ENCODE data around the gene GALNT17. TPM values are rescaled to one million over a fixed set of nuclear protein-coding genes. Genes with fewer than 3 reads are reported as not detected.

Gene GALNT17
- total RNA-seq, 1 donor from 2014 or later: 95.3 TPM

DNA sequence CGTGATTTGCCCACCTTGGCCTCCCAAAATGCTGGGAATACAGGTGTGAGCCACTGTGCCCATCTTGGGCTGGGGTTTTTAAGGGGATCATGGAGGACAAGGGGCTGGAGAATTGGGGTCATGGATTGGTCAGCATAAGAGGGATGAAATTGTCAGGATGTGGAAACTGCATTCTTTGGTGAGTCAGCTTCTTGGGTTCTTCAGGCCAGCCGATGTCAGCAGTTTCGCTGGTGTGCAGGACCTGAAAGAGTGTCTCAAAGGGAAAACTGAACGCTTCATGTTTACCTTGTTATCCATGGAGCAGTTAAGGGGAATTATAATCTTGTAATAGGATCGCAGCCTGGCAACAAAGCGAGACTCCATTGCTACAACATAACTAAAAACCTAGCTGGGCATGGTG is 13.0 kb downstream of the GALNT17 start:
- H3K27me3 ChIP-seq (ENCODE audit: low read depth): no peaks in the 10 kb centered on the region
- DNase-seq: no peak

DNA sequence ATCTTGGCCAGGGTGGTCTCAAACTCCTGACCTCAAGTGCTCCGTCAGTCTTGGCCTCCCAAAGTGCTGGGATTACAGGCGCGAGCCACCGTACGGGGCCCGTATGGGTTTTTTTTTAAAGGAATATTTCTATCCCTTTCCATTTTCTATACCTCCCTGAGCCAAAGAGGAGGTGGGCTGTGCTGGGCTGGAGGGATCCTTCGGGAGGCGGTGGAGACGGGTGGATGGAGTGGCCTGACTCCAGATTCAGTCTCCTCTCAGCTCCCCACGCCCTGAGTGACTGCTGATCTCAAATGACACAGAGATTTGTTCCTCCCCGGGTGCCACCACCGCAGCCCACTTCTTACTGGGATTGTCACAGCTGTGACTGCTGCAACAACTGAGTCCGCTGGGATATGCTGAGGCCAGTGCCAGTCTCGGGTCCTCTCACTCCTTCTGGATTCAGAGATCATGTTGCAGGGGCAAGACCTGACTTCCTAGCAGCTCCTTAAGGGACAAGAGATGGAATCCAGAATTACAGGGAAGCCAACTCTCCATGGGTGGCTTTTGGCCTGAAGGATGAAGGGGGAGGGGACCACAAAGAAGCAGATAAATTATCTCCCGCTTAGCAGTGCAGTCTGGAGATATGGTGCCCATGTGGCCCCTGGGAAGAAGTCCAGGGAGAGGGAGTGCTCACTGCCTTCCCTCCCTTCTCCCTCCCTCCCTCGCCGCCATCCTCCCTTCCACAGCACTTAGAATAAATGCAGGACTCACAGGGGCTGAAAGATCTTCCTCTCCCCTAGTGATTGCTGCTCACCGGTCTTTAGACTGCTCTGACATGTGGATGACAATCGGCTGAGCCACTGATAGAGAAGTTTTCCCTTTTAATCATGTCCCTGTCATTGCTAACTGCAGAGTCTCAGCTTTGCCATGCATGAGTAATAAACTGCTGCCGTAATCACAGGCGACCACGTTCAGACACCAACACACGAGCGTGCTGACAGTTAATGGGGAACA is 14.3 kb downstream of the GALNT17 start:
- H3K9me3 ChIP-seq (replicated peaks): peaks cover 3% of the 10 kb centered on the region
- H3K4me3 ChIP-seq: peak overlapping the region; percentile 19
- intact Hi-C loops (cut with micrococcal nuclease): no loop called here
- H3K4me1 ChIP-seq: peaks cover 13% of the 10 kb centered on the region
- no peak for DNase-seq
- no peaks in the 10 kb centered on the region for H3K36me3 ChIP-seq
- H3K27ac ChIP-seq (replicated peaks): peak overlapping the region; percentile 42
- H3K27me3 ChIP-seq (ENCODE audit: low read depth): no peaks in the 10 kb centered on the region
- TF ChIP-seq, protein P1, sequence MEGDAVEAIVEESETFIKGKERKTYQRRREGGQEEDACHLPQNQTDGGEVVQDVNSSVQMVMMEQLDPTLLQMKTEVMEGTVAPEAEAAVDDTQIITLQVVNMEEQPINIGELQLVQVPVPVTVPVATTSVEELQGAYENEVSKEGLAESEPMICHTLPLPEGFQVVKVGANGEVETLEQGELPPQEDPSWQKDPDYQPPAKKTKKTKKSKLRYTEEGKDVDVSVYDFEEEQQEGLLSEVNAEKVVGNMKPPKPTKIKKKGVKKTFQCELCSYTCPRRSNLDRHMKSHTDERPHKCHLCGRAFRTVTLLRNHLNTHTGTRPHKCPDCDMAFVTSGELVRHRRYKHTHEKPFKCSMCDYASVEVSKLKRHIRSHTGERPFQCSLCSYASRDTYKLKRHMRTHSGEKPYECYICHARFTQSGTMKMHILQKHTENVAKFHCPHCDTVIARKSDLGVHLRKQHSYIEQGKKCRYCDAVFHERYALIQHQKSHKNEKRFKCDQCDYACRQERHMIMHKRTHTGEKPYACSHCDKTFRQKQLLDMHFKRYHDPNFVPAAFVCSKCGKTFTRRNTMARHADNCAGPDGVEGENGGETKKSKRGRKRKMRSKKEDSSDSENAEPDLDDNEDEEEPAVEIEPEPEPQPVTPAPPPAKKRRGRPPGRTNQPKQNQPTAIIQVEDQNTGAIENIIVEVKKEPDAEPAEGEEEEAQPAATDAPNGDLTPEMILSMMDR (IDR thresholded peaks at IDR 0.05; ENCODE audit: borderline replicate concordance): no peak

More for the DNA sequence above, 13.0 kb downstream of the GALNT17 start:
- Histone ChIP-seq H3K36me3 (no peaks in the 10 kb centered on the region), H3K4me1 (peaks cover 18% of the 10 kb centered on the region), H3K4me3 (no peak overlapping the region), H3K27ac (replicated peaks) (no peak overlapping the region), H3K9me3 (replicated peaks) (peaks cover 3% of the 10 kb centered on the region)
- TF ChIP-seq, protein P1 (IDR thresholded peaks at IDR 0.05; ENCODE audit: borderline replicate concordance): no peak
- intact Hi-C loops (cut with micrococcal nuclease): no loop called here

DNA sequence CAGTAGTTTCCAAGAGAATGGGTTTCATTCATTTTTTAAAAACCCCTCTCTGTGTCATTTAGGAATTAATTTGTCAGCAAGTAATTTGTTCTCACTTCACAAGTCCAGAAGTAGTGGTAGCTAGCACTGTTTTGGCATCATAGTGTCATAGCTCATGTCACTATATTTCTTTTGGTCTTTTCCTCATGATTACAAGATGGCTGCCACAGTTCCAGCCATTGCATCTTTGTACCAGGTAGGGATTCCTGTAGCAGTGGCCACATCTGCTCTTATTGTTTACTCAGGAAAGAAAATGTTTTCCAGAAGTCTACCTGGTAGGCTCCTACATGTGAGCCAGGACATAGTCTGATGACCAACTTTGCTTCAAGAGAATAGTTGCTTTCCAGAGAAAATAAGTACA is 16.2 kb downstream of the GALNT17 start:
- intact Hi-C loops (cut with micrococcal nuclease): no loop called here
- no peak for DNase-seq
- Histone ChIP-seq H3K36me3 (no peaks in the 10 kb centered on the region), H3K27me3 (ENCODE audit: low read depth) (no peaks in the 10 kb centered on the region), H3K9me3 (replicated peaks) (peaks cover 3% of the 10 kb centered on the region), H3K4me3 (no peak overlapping the region), H3K4me1 (peaks cover 13% of the 10 kb centered on the region), H3K27ac (replicated peaks) (no peak overlapping the region)
- TF ChIP-seq, protein P1 (IDR thresholded peaks at IDR 0.05; ENCODE audit: borderline replicate concordance): no peak

DNA sequence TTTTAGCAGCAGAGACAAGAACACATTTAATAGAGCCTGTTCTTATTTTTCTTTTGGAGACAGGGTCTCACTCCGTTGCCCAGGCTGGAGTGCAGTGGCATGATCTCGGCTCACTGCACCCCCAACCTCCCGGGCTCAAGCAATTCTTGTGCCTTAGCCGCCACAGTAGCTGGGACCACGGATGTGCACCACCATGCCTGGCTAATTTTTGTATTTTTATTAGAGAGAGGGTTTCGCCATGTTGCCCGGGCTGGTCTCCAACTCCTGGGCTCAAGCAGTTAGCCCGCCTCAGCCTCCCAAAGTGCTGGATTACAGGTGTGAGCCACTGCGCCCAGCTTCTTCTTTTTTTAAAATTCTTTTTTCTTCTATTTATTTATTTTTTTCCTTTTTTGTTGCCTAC is 23.3 kb downstream of the GALNT17 start:
- TF ChIP-seq, protein P1 (IDR thresholded peaks at IDR 0.05; ENCODE audit: borderline replicate concordance): no peak
- H3K4me1 ChIP-seq: no peaks in the 10 kb centered on the region
- H3K27me3 ChIP-seq (ENCODE audit: low read depth): no peaks in the 10 kb centered on the region
- no peak overlapping the region for H3K27ac ChIP-seq (replicated peaks)
- intact Hi-C loops (cut with micrococcal nuclease): no loop called here
- DNase-seq: no peak
- peaks cover 7% of the 10 kb centered on the region for H3K9me3 ChIP-seq (replicated peaks)
- H3K36me3 ChIP-seq: no peaks in the 10 kb centered on the region
- no peak overlapping the region for H3K4me3 ChIP-seq

DNA sequence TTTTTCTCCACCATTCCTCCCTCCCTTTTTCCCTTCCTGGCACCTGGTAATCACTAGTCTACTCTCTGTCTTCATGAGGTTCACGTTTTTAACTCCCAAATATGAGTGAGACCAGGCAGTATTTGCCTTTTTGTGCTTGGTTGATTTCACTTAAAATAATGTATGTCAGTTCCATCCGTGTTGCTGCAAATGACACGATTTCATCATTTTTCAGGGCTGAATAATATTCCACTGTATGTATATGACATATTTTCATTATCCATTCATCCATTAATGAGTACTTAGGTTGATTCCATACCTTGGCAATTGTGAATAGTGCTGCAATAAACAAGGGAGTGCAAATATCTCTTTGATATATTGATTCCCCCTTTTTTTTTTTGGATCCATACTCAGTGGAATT is 25.8 kb downstream of the GALNT17 start:
- TF ChIP-seq, protein P1 (IDR thresholded peaks at IDR 0.05; ENCODE audit: borderline replicate concordance): no peak
- H3K27ac ChIP-seq (replicated peaks): no peak overlapping the region

More for the DNA sequence above, 25.8 kb downstream of the GALNT17 start:
- intact Hi-C loops (cut with micrococcal nuclease): no loop called here
- no peak overlapping the region for H3K4me3 ChIP-seq
- H3K36me3 ChIP-seq: no peaks in the 10 kb centered on the region
- peaks cover 7% of the 10 kb centered on the region for H3K9me3 ChIP-seq (replicated peaks)
- no peak for DNase-seq
- H3K4me1 ChIP-seq: no peaks in the 10 kb centered on the region
- no peaks in the 10 kb centered on the region for H3K27me3 ChIP-seq (ENCODE audit: low read depth)
